Stimulated activated CD4-positive, alpha-beta T cell treated with anti-CD3 and anti-CD28 coated beads, Interleukin-15, amount 100 ng/mL, for 24 hours (primary cell): ENCODE results near the gene FAM167B.

ENCODE experiments used
- DNase-seq: peaks from one replicate; pipeline ENCODE4 v3.0.0-alpha.2; 2020

FAM167B gene

GRCh38 chr1:32246888-32247273 is at the start of gene FAM167B:
Gene FAM167B, plus strand, starts transcription at chr1:32247222. Its CDS starts 200 bp downstream, at chr1:32247422.
- no peak for DNase-seq

DNA sequence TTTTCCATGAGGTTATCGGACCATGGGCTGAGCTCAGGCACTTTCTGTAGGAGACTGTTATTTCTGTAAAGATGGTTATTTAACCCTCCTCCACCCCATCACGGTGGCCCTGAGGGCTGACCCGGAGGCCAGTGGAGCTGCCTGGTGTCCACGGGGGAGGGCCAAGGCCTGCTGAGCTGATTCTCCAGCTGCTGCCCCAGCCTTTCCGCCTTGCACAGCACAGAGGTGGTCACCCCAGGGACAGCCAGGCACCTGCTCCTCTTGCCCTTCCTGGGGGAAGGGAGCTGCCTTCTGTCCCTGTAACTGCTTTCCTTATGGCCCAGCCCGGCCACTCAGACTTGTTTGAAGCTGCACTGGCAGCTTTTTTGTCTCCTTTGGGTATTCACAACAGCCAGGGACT is 49.2 kb upstream of the FAM167B start:
- no peak for DNase-seq

DNA sequence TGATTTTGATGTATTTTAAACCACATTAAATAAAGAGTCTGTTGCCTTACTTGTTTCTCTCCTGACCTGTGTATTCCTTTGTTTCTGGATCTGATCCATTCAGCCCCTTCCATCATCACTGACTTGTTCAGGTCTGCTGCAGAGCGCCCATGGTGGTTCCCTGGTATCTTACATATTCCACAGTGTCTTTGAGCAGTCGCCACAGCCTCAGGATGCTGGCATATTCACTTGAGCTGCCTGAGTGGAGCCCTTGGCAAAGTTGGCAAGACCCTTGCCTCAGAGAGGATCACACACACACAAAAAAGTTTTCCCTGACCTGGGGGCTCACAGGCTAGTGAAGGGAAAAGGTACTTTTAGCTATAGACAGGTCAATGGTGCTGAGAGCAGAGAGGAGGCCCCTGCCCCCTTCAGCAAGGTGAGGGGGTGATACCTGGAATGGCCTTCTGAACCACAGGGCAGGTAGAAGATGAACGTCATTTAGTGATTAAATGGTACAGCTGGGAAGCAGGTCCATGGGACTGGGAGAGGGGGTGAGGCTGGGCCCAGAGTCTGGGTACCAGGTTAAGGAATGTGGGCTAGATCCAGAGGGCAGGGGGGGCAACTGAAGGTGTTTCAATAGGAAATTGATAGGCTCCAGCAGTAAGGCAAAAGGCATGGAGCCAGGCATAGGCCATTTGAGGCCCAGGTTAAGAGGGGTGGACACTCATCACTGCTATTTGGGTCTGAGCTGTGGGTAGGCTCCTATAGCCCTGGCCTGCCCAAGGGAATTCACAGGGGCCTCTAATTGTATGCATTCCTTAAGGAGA is 48.6 kb upstream of the FAM167B start:
- DNase-seq = no peak

DNA sequence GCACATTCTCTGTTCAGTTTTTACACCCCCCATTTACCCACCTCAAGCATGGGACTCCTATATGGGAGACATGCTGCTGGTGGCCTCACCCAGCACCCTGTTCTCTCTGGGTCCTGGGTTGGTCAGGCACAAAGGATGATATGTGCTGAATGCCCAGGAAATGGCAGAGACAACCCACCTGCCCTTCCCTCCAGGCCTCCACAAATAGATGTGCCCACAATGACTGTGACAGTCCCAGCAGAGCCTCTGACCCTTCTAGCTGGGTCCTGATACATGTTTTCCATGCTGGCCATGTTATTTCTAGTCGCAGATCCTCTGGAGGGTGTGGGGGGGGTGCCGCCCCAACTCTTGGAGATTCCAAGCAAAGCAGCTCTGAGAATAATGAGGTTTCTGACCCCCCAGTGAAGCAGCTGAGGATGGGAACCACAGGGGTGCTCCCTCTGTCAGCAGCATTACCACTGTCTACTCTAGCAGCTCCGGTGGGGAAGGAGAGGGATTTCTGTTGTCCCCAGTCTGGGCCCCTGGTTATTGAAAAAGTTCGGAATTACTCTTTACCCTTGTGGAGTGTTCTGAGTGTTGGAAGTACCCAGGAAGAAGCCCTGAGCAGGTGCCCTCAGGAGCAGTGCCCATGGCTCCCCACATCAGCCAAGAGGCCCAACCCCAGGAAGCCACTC is 47.8 kb upstream of the FAM167B start:
- DNase-seq = no peak

GRCh38 chr1:32199717-32200072 is 47.3 kb upstream of the FAM167B start:
- no peak for DNase-seq

DNA sequence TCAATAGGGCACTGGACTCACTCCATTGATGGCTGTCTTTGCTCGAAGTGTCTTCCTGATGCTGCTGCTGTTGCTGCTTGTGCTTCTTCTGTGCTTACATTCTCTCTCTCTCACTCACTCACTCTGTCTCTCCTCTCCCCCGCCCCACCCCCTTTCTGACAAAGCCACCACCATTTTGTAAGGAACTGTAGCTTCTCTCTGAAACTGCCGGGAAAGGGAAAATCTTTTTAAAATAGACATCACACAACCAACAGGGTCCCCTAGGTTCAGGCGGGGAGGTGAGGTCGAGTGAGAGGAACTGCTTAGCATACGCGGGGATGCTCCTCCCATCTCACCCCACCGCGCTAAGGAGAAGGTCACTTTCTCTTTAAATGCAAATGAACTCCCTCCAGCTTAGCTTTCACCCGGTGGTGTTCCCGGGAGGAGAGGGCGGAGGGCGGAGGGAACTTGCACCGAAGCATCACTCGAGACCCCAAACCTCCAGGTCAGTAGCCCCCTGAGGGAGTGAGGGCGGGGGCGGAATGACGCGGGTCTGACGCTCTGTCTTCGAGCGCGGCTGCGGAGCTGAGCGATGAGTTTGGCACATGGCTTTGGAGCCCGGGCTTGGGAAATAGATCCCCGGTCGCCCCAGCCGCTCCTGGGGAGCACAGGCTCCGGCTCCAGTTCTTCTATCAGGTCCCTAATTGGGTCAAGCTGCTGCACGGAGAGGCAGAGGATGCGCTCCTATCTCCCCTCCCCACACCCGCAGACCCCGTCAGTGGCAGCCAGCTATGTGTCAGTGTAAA is 46.6 kb upstream of the FAM167B start, which contains the start of gene CCDC28B:
Gene CCDC28B, plus strand, starts transcription at position 370 of the 785 bp plus-strand sequence. CDS start 1,341 bp downstream, outside the sequence.
- peak; percentile 63 for DNase-seq

- peak; percentile 91 for DNase-seq
These were observed 45.8 kb upstream of the FAM167B start for GRCh38 chr1:32201011-32201855.

- DNase-seq = no peak
These were observed 42.1 kb upstream of the FAM167B start for GRCh38 chr1:32204943-32205361.

DNA sequence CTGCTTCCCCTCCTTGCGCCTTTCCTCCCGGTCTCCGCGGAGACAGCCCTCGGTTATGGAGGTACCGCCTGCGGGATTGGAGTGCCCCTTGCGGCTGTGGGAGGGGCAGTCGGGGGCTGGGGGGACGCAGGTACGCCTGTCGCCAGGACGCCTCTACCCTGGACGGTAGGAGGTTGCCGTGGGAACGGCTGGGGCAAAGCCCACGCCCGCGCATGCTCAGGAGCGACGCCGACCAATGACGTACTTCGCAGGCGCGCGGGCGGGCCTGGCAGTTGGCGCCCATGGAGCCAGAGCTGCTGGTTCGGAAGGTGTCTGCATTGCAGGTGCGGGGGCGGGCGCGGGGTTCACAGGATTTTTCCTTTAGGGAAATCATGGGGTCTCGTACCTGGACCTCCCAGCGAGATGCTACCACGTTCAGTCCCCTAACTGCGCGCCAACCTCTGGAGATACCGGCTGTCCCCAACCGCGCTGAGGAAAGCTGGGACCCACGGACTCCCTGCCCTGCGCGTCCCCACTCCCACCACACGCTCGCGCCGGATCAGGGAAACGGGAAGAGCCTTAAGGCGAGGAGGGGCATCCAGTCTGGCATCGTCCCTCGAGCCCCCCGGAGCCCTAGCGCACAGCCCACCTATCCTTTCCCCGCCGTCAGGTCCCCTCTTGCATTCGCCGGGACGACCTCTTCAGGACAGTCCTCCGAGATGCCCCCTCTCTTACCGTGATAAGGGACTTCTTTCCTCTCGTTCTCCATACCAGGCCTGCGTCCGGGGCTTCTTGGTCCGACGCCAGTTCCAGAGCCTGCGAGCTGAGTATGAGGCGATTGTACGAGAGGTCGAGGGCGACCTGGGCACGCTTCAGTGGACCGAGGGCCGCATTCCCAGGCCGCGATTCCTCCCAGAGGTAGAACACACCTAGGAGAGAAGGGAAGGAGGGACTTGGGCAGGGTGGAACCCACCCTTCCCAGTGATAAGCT is 41.3 kb upstream of the FAM167B start, which contains the start of gene IQCC:
Gene IQCC, plus strand, starts transcription at position 271 of the 970 bp plus-strand sequence. Its CDS starts 11 bp downstream, at position 282.
- DNase-seq = peak; percentile 91

DNA sequence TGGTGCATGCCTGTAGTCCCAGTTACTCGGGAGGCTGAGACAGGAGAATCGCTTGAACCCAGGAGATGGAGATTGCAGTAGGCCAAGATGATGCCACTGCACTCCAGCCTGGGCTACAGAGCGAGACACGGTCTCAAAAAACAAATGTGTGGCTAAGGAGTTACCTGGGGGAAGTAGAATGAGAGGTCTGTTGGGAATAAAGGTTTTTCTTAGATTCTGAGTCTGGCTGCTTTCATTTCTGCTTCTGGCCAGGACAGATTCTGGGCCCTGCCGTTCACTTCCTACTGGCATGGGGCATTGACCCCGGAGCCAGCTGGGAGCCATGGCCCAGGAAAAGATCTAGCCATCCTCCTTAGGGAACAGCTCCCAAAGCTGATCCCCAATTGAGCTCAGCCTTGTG is 38.6 kb upstream of the FAM167B start:
- DNase-seq = no peak

DNA sequence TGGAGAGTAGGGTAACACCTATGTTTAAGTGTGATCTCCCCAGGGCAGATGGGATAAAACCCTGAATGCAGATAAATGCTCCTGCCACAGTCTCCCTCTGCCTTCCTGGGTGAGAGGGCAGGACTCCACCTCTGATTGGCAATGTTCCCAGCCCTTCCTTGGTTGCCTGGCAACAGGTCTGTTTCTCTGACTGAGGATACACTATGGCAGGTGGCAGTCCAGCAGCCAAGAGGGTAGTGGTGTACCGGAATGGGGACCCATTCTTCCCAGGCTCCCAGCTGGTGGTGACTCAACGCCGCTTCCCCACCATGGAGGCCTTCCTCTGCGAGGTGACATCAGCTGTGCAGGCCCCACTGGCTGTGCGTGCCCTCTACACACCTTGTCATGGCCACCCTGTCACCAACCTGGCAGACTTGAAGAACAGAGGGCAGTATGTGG is 38.1 kb upstream of the FAM167B start, which contains the start of gene DCDC2B:
Gene DCDC2B, plus strand, starts transcription at position 199 of the 438 bp plus-strand sequence. Its CDS starts 5 bp downstream, at position 204.
- no peak for DNase-seq

- peak; percentile 74 for DNase-seq
These were observed 31.2 kb upstream of the FAM167B start for GRCh38 chr1:32215629-32216480.

- no peak for DNase-seq
These were observed 30.5 kb upstream of the FAM167B start for GRCh38 chr1:32216566-32216965.

DNA sequence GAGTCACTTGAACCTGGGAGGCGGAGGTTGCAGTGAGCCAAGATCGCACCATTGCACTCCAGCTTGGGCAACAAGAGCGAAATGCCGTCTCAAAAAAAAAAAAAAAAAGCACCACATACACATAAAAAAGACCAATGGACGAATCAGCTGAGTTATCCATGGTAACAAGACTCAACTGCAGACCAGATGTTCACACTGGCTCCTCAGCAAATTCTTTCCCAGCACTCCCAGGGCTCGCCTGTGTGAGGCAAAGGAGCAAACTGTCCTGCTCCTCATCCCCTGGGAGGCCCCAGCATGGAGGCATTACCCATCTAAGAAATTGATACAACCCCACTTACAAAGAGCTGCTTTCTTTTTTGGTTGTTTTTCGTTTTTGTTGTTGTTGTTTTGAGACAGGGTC is 28.0 kb upstream of the FAM167B start:
- DNase-seq = no peak

DNA sequence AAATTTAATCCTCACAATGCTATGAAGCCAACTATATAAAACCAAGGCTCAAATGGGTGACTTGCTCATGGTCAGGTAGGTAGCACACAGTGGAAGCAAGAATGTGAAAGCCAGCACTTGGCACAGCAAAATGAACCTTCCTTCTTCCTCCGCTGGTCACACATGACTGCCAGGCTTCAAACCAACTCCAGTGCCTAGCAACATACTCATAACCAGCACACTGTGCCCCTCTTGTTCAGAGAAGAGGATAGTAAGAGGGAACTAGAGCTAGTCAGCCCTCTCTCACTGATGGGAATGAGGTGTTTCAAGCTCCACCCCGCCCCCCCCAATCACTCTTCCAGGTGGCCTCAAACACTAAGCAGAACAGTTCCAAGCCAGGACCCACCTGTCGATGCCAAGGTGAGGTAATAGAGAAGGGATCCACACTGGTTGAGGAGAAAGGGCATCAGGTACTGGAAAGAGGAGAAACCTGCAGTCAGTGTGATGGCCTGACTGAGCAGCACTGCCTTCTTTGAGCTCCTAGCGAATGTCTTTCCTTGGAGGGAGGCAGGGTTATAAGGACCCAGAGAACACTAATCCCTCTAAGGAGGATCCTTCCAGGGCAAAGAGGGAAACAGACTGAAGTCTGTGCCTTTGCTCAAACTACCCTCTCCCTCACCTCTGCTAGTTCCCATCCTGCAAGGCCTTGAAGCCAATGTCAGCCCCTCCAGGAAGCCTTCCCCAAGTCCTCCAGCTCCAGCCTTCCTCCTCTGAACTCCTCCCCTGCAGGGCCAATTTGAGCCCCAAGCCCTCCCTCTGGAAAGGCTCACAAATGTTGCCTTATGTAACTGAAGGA is 26.1 kb upstream of the FAM167B start:
- DNase-seq = no peak

- DNase-seq = no peak
These were observed 25.4 kb upstream of the FAM167B start for GRCh38 chr1:32221581-32221979.

DNA sequence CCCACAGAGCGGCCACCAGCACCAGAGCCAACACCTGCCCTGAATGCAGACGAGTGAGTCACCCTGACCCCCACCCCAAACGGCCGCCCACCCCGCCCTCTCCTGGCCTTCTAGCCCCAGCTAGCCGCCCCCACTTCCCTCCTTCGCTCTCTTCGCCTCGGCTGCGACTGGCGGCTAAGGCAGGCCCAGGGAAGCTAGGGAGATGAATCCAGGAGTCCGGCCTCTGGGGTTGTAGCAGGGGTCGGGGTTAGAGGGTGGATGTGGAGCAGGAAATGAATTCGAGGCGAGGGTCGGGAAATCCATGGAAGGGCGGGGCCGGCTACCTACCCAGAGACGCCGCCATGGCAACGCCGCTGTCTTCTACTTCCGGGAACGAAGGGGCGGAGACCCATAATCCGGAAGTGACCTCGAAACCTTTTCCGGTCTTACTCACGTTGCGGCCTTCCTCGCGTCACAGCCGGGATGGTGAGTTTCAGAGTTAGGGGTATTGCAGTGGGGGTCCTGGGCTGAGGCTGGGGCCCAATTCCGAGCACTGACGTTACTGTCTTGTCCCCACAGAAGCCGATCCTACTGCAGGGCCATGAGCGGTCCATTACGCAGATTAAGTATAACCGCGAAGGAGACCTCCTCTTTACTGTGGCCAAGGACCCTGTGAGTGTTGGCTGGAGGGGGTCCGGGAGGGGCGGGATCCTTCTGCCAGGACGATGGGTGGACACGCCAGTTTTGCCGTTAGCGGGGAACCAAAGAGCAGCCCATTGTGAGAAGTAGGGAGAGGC is 24.9 kb upstream of the FAM167B start, which contains the start of the genes EIF3I and TMEM234:
Gene EIF3I, plus strand, starts transcription at position 428 of the 776 bp plus-strand sequence. Its CDS starts 35 bp downstream, at position 463.
Gene TMEM234, minus strand, starts transcription at position 374 of the 776 bp plus-strand sequence. Its CDS starts 31 bp downstream, at position 343.
- peak; percentile 94 for DNase-seq

GRCh38 chr1:32223683-32224082 is 23.3 kb upstream of the FAM167B start:
- DNase-seq = no peak
